Measurements from ENCODE around the gene SCFD1.

Gene SCFD1

GRCh38 chr14:30759172-30760125 is 137.3 kb downstream of the SCFD1 start:
- no peak for DNase-seq

- DNase-seq, result no peak
Observed at GRCh38 chr14:30763891-30764290, 141.8 kb downstream of the SCFD1 start.

DNA sequence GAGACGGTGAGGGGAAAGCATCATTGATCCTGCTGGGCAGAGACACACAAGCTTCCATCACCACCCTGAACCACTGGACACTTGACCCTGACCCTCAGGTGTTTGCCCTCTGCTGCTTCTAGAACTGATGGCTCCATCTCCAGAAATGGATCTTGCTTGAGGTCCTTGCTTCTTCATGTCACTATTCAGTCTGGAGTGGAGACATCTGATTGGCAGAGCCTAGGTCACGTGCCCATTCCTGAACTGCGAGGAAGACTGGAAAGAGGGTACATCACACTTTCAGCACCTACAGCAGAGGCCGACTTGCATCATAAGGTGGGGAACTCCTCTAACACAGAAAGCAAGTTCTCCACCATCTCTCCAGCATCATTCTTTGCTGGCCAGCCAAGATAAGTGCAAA is 145.5 kb downstream of the SCFD1 start:
- DNase-seq, result no peak

DNA sequence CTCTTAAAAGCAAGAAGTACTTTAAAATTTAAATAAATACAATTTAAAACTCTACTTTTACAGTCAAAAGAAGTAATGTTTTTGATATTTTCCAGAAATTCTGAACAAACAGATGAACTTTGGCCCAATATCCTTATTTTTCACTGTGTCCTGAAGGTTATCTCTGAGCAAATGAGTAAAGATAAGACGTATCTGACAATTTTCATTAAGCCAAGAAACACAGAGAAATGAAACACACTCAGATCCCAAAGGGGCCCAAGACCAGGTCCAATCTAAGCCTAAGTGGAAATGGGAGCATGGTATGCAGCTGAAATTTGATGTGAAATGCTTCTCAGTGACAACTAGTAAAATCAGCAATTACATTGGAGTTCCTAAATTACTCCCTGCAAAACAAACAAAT is 146.7 kb downstream of the SCFD1 start:
- no peak for DNase-seq

DNA sequence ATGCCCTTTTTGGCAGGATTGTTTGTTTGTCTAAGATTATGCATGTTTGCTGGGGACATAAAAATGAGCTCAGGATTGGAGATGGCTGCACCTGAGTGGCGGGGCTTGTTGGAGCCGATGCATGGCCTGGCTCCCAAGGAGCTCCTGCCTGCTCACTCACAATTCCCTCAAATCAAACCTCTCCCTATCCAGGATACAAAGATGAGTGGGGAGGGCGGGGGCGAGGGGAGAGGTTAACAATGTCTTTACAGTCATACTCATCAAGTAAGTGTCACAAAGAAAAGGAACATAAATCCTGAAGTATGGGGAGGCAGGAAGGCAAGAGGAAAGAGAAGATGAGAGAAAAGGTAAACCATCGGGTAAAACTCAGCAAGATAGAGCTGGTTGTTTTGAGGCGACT is 148.3 kb downstream of the SCFD1 start:
- DNase-seq, result no peak

DNA sequence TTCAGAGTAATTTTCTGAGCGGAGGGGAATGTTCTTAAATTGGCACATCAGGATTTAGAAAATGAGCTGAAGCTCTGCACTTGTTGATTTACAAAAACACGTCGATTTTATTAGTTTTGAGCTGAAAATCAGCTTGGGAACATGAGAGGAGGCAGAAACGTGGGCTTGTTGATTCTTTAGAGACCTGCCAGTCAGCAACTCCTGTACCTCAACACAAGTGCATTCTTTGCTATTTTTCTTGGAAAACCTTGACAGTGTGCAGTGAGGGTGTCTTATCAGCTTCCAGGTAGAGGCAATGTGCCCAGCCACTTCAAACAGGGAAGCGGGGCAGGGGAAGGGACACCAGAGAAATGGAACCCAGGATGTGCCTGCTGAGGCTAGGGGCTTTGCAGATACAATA is 149.5 kb downstream of the SCFD1 start:
- no peak for DNase-seq

DNA sequence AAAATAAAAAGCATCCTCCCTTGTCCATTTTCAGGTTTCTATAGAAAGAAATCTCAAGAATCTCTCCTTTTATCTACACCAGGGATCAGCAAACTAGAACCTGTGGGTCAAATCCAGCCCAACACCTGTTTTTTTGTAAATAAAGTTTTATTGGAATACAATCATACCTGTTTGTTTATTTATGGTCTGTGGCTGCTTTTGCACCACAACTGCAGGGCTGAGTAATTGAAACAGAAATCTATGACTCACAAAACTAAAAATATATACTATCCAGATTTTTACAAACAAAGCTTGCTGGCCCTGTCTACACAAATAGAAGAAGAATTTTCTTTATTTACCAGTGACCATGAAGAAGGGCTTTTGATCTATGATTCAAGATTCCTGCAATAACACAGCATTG is 157.1 kb downstream of the SCFD1 start:
- no peak for DNase-seq
